Measurements from ENCODE around the gene NAB2. TPM values are rescaled to one million over a fixed set of nuclear protein-coding genes. Genes with fewer than 3 reads are reported as not detected.
A peak's percentile ranks its signal among the peaks of the same experiment; 100 is the strongest.
"Not testable (repeated sequence)": the region's sequence is repeated elsewhere in the genome, so short reads cannot be mapped to it uniquely, and the experiment has no call there.

NAB2 gene
- total and polyA plus RNA-seq, 4 donors, result 18.0 to 42.8 (median 26.2) TPM

DNA sequence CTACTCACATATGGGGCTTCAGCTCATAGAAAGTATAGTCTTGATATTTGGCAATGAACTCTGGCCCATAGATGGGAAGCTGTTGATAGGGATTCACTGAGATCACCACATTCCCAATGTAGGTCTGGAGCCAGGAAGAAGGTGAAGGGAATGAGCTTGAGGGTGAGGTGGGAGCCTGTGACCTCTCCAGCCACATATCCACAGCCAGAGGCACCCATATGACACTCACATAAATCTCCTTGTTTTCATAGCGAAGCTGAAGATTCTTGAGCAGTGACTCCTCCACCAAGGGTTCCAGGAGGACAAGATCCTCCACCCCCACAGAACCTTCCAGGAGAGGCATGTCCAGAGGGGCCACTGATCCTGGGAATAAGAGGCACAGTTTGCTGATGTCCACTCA, 40.9 kb upstream of the NAB2 start:
- H3K4me1 ChIP-seq (ENCODE audit: control insufficient read depth, insufficient read depth, low read length), result no peaks in the 10 kb centered on the region
- H3K36me3 ChIP-seq (ENCODE audit: control insufficient read depth, insufficient read depth, low read length), result no peaks in the 10 kb centered on the region
- no peak overlapping the region for H3K4me3 ChIP-seq (ENCODE audit: low read depth, low read length)
- no peak overlapping the region for H3K27ac ChIP-seq (ENCODE audit: low read depth, low read length)
- H3K9me3 ChIP-seq (ENCODE audit: control insufficient read depth, insufficient read depth, low read length), result no peaks in the 10 kb centered on the region
- no peaks in the 10 kb centered on the region for H3K27me3 ChIP-seq (ENCODE audit: control insufficient read depth, insufficient read depth, low read length)
- DNase-seq (ENCODE audit: low read depth in 4 of 6, low spot score in 6 of 6), result no peak
- WGBS (ENCODE audit: insufficient coverage), result 100% methylated on average over 1 of the region's 1 CpG

- no peak overlapping the region for H3K27ac ChIP-seq (ENCODE audit: low read depth, low read length)
- H3K4me3 ChIP-seq (ENCODE audit: low read depth, low read length), result no peak overlapping the region
- no peaks in the 10 kb centered on the region for H3K27me3 ChIP-seq (ENCODE audit: control insufficient read depth, insufficient read depth, low read length)
- no peaks in the 10 kb centered on the region for H3K4me1 ChIP-seq (ENCODE audit: control insufficient read depth, insufficient read depth, low read length)
- no peak for DNase-seq (ENCODE audit: low read depth in 4 of 6, low spot score in 6 of 6)
- no CpG with 5 or more reads among the region's 1 CpG for WGBS (ENCODE audit: insufficient coverage)
- H3K36me3 ChIP-seq (ENCODE audit: control insufficient read depth, insufficient read depth, low read length), result no peaks in the 10 kb centered on the region
- H3K9me3 ChIP-seq (ENCODE audit: control insufficient read depth, insufficient read depth, low read length), result no peaks in the 10 kb centered on the region
Measured at GRCh38 chr12:57048423-57049118, 40.3 kb upstream of the NAB2 start.

DNA sequence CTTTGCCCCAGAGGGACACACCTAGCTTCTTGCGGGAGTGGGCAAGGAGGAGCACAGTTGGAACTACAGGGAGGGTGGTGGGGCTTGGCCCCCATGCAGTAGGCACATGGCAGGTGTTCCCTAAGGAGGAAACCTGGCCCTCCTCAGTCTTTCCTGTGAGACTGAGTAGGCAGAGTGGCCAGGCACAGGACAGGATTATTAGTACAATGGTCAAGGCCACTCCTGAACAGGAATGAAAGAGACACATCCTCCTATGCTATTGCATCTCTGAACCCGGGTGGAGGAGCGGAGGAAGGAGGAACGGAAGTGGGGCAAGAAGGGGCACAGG, 39.8 kb upstream of the NAB2 start:
- H3K27me3 ChIP-seq (ENCODE audit: control insufficient read depth, insufficient read depth, low read length), result no peaks in the 10 kb centered on the region
- no peaks in the 10 kb centered on the region for H3K36me3 ChIP-seq (ENCODE audit: control insufficient read depth, insufficient read depth, low read length)
- no peak overlapping the region for H3K27ac ChIP-seq (ENCODE audit: low read depth, low read length)
- no peak overlapping the region for H3K4me3 ChIP-seq (ENCODE audit: low read depth, low read length)
- WGBS (ENCODE audit: insufficient coverage), result 100% methylated on average over 1 of the region's 4 CpGs
- H3K9me3 ChIP-seq (ENCODE audit: control insufficient read depth, insufficient read depth, low read length), result no peaks in the 10 kb centered on the region
- H3K4me1 ChIP-seq (ENCODE audit: control insufficient read depth, insufficient read depth, low read length), result no peaks in the 10 kb centered on the region
- no peak for DNase-seq (ENCODE audit: low read depth in 4 of 6, low spot score in 6 of 6)

DNA sequence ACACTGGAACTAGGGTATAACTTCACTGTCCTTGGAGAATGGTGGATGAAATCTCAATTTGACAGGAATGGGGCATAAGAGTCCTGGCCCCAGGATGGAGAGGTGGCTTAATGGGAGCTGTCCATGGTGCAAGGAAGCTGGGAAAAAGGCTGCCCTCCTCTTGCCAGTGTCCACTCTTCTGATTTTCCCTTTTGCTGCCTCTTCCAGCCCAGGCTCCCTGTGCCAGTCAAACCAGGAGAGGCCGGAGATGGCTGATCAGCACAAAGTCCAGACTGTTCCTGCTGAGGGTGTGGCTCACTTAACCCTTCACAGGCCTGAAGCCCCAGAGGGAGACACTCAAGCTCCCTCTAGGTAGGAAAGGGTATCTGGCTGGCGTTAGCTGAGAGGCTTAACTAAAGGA, 39.0 kb upstream of the NAB2 start, which contains the start of gene MYO1A:
MYO1A (minus strand) TSS at position 240 of the 400 bp plus-strand sequence. CDS start 1,806 bp downstream, outside the sequence.
- no peaks in the 10 kb centered on the region for H3K36me3 ChIP-seq (ENCODE audit: control insufficient read depth, insufficient read depth, low read length)
- WGBS (ENCODE audit: insufficient coverage), result 67% methylated on average over 1 of the region's 2 CpGs
- no peaks in the 10 kb centered on the region for H3K27me3 ChIP-seq (ENCODE audit: control insufficient read depth, insufficient read depth, low read length)
- H3K27ac ChIP-seq (ENCODE audit: low read depth, low read length), result no peak within 1 kb of the TSS
- no peaks in the 10 kb centered on the region for H3K9me3 ChIP-seq (ENCODE audit: control insufficient read depth, insufficient read depth, low read length)
- DNase-seq (ENCODE audit: low read depth in 4 of 6, low spot score in 6 of 6), result no peak
- no peak within 1 kb of the TSS for H3K4me3 ChIP-seq (ENCODE audit: low read depth, low read length)
- H3K4me1 ChIP-seq (ENCODE audit: control insufficient read depth, insufficient read depth, low read length), result no peaks in the 10 kb centered on the region

DNA sequence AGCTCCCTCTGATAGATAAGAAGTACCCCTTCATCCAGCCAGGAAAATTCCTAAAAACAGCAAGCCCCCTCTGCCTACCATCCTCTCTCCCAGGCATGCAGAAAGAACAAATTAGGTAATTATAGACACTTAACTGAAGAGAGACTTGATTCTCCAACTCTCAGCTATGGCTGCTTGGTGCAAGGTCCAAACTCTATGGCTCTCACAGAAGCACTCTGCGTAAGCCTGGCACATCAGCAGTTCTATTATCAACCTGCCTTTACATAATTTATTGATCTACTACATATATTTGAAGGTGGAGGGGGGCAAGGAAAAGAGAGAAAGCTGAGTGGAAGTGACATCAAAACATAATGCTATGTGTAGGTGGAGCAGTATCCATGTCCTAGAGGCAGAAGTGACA, 37.9 kb upstream of the NAB2 start:
- Histone ChIP-seq H3K36me3 (ENCODE audit: control insufficient read depth, insufficient read depth, low read length) (no peaks in the 10 kb centered on the region), H3K4me3 (ENCODE audit: low read depth, low read length) (no peak overlapping the region), H3K9me3 (ENCODE audit: control insufficient read depth, insufficient read depth, low read length) (no peaks in the 10 kb centered on the region), H3K4me1 (ENCODE audit: control insufficient read depth, insufficient read depth, low read length) (no peaks in the 10 kb centered on the region), H3K27ac (ENCODE audit: low read depth, low read length) (no peak overlapping the region), H3K27me3 (ENCODE audit: control insufficient read depth, insufficient read depth, low read length) (no peaks in the 10 kb centered on the region)
- no peak for DNase-seq (ENCODE audit: low read depth in 4 of 6, low spot score in 6 of 6)
- no CpG with 5 or more reads among the region's 1 CpG for whole genome bisulfite sequencing (ENCODE audit: insufficient coverage)

GRCh38 chr12:57053146-57053545, 35.8 kb upstream of the NAB2 start:
- H3K27me3 ChIP-seq (ENCODE audit: control insufficient read depth, insufficient read depth, low read length); H3K27ac ChIP-seq (ENCODE audit: low read depth, low read length); H3K4me1 ChIP-seq (ENCODE audit: control insufficient read depth, insufficient read depth, low read length); H3K9me3 ChIP-seq (ENCODE audit: control insufficient read depth, insufficient read depth, low read length); DNase-seq (ENCODE audit: low read depth in 4 of 6, low spot score in 6 of 6); H3K4me3 ChIP-seq (ENCODE audit: low read depth, low read length); H3K36me3 ChIP-seq (ENCODE audit: control insufficient read depth, insufficient read depth, low read length): not testable (repeated sequence)
- no CpG with 5 or more reads among the region's 4 CpGs for WGBS (ENCODE audit: insufficient coverage)

- not testable (repeated sequence) for H3K27me3 ChIP-seq (ENCODE audit: control insufficient read depth, insufficient read depth, low read length); H3K27ac ChIP-seq (ENCODE audit: low read depth, low read length); H3K4me3 ChIP-seq (ENCODE audit: low read depth, low read length); DNase-seq (ENCODE audit: low read depth in 4 of 6, low spot score in 6 of 6); H3K4me1 ChIP-seq (ENCODE audit: control insufficient read depth, insufficient read depth, low read length); H3K36me3 ChIP-seq (ENCODE audit: control insufficient read depth, insufficient read depth, low read length); H3K9me3 ChIP-seq (ENCODE audit: control insufficient read depth, insufficient read depth, low read length)
- WGBS (ENCODE audit: insufficient coverage), result 100% methylated on average over 1 of the region's 4 CpGs
Measured at GRCh38 chr12:57053901-57054300, 35.0 kb upstream of the NAB2 start.

DNA sequence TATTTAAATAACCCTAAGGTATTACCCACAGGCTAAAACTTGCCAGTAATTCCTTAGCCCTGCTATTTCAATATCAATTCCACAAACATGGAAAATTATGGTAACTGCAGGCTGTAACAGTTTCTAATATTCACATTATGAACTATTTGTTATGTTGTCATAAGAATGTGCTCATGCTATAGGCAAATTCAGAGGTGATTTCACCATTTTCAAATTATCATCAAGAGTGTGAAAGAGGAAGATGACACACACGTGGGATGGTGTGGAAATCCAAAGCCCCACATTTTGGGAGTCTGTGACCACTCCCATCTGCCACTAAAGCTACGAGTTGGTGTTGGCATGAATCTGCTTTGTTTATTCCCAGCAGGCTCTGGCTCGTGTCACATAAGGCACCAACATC, 33.1 kb upstream of the NAB2 start:
- Histone ChIP-seq H3K36me3 (ENCODE audit: control insufficient read depth, insufficient read depth, low read length) (peaks cover 4% of the 10 kb centered on the region), H3K27me3 (ENCODE audit: control insufficient read depth, insufficient read depth, low read length) (no peaks in the 10 kb centered on the region), H3K27ac (ENCODE audit: low read depth, low read length) (no peak overlapping the region), H3K4me1 (ENCODE audit: control insufficient read depth, insufficient read depth, low read length) (no peaks in the 10 kb centered on the region), H3K9me3 (ENCODE audit: control insufficient read depth, insufficient read depth, low read length) (no peaks in the 10 kb centered on the region), H3K4me3 (ENCODE audit: low read depth, low read length) (no peak overlapping the region)
- no peak for DNase-seq (ENCODE audit: low read depth in 4 of 6, low spot score in 6 of 6)
- WGBS (ENCODE audit: insufficient coverage), result 80% methylated on average over 1 of the region's 3 CpGs

- no peaks in the 10 kb centered on the region for H3K4me1 ChIP-seq (ENCODE audit: control insufficient read depth, insufficient read depth, low read length)
- 73% methylated on average over 2 of the region's 6 CpGs for WGBS (ENCODE audit: insufficient coverage)
- H3K27ac ChIP-seq (ENCODE audit: low read depth, low read length), result no peak overlapping the region
- peak in 1 of 6 donors; percentile 76 for DNase-seq (ENCODE audit: low read depth in 4 of 6, low spot score in 6 of 6)
- H3K36me3 ChIP-seq (ENCODE audit: control insufficient read depth, insufficient read depth, low read length), result peaks cover 4% of the 10 kb centered on the region
- no peak overlapping the region for H3K4me3 ChIP-seq (ENCODE audit: low read depth, low read length)
- no peaks in the 10 kb centered on the region for H3K27me3 ChIP-seq (ENCODE audit: control insufficient read depth, insufficient read depth, low read length)
- H3K9me3 ChIP-seq (ENCODE audit: control insufficient read depth, insufficient read depth, low read length), result no peaks in the 10 kb centered on the region
Measured at GRCh38 chr12:57057067-57057751, 31.7 kb upstream of the NAB2 start.

- 67% methylated on average over 1 of the region's 1 CpG for WGBS (ENCODE audit: insufficient coverage)
- DNase-seq (ENCODE audit: low read depth in 4 of 6, low spot score in 6 of 6), result peak in 1 of 6 donors; percentile 6
Measured at GRCh38 chr12:57058454-57058853, 30.5 kb upstream of the NAB2 start.

More at GRCh38 chr12:57058454-57058853, 30.5 kb upstream of the NAB2 start:
- Histone ChIP-seq H3K27ac (ENCODE audit: low read depth, low read length) (no peak overlapping the region), H3K4me1 (ENCODE audit: control insufficient read depth, insufficient read depth, low read length) (no peaks in the 10 kb centered on the region), H3K4me3 (ENCODE audit: low read depth, low read length) (no peak overlapping the region), H3K36me3 (ENCODE audit: control insufficient read depth, insufficient read depth, low read length) (peaks cover 4% of the 10 kb centered on the region), H3K9me3 (ENCODE audit: control insufficient read depth, insufficient read depth, low read length) (no peaks in the 10 kb centered on the region), H3K27me3 (ENCODE audit: control insufficient read depth, insufficient read depth, low read length) (no peaks in the 10 kb centered on the region)
